Activated naive CD4-positive, alpha-beta T cell treated with anti-CD3 and anti-CD28 coated beads, Interleukin-2, amount 50 U/mL, for 16 hours (primary cell): ENCODE data around the gene TPO.
"Not testable (repeated sequence)": the region's sequence is repeated elsewhere in the genome, so short reads cannot be mapped to it uniquely, and the experiment has no call there.

Experiments
- DNase-seq: peaks from one replicate; pipeline ENCODE4 v3.0.0-alpha.2; 2020

The TPO gene

GRCh38 chr2:1405967-1406366 is 7.3 kb upstream of the TPO start:
- DNase-seq, result no peak

DNA sequence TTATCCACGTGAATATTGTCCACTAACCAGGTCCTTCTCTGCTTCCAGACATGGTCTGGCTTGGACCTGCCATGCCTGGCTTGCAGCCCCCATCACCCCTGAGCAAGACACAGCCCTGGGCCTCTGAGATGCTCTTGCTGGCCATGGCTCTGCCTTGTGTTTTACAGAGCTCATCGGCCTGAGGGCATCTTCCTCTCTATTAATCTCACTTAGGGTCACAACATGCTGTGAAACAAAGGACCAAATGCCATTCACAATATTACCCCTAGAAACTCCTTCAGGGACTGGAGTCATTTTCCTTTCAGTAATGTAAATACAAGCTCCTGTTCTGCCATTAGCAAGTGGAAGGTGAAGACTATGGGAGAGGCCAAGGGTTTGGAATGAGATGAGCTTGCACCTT is 6.8 kb upstream of the TPO start:
- DNase-seq, result no peak

DNA sequence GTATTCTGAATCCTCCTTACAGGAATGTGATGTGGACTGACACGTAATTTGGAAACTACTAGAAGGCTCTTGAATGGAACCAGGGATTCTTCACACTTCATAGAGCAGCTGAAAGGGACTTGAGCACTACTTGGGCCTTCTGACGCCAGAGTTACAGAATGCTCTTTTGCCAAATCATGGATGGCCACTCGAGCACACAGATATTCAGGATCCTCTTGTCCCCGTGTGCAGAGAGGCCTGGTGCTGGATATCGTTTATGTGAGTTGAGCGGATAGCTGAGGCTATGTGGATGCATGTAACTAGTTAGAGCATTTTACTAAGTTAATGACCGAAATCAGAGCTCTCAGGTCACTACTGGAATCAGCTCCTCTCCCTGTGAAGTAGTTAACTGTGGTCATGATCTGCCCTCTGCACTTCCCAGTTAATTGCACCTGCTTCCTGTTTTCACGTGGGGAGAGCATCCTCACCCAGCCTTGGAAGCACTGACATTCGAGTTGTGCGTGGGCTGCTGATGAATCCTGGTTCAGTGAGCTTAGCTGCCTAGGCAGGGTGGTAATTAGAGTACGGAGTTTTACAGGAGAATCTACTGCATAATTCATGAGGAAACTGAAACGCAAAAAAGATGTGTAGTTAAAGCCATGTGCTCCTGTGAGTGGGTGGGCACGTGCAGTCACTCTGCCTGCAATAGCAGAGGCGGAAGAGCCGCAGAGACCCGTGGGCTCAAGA is 5.2 kb upstream of the TPO start:
- no peak for DNase-seq

- no peak for DNase-seq
These were observed 858 bp downstream of the TPO start for GRCh38 chr2:1414121-1414520.

GRCh38 chr2:1414901-1415300 is 1.6 kb downstream of the TPO start:
- not testable (repeated sequence) for DNase-seq

DNA sequence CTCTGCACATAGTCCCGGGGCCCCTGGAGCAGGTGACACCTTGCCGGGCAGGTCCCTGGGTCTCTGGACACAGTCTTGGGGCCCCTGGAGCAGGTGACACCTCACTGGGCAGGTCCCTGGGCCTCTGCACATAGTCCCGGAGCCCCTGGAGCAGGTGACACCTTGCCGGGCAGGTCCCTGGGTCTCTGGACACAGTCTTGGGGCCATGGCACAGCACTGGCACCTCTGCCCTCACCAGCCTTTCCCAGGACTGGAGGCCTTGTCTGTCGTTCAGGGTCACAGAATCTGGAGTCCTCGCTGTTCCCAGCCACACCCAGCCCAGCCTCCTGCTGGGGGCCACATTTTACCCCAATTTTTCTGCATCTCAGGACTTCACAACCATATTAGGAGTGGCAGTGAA is 2.2 kb downstream of the TPO start:
- no peak for DNase-seq

GRCh38 chr2:1418566-1418965 is 5.3 kb downstream of the TPO start:
- no peak for DNase-seq

DNA sequence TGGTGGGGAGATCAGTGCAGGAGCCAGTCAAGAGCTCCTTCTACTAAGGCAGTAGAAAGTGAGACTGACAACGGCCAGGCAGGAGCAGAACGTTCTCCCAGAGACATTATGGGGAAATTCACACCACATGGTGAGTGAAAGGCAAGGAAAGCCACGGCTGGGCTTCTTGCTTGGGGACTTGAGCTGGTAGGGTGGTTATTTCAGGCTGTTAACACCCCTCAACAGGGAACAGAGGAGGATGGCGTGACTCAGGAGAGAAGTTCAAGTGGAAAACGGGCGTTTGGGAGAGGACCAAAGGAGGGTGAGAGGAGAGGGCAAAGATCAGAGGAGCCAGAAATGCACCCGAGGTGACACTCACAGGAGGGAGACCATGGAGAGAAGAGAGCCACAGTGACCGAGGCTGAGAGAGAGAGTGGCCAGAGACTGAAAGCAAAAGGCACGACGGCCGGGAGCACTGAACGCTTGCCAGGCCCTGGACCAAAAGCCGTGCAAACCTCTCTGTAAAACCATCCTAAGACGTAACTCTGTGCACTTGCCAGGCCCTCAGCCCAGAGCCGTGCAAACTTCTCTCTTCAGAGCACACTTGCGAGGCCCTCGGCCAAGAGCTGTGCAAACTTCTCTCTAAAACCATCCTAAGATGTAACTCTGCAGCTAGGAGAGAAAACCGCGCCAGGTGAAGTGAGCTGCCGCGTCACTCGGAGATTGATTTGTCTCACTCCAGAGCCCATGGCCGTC is 7.7 kb downstream of the TPO start:
- DNase-seq, result no peak

DNA sequence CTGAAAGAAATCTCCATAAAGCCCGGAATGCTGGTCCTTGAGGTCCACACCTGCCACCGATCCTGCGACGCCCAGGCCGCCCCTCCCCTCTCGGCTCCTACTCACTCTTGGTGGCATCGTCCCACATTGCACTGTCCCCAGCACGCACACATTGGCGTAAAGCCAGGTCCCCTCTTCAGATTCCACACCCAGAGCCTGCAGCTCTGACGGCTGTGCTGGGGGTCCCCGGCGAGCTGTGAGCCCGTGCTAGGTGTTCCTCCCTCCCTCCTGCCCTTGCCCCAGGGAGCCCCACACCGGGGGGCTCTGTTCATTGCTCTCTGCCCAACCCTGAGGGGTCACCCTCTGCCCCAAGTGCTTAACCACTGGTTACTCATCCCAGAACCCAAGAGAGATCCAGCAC is 8.5 kb downstream of the TPO start:
- no peak for DNase-seq

GRCh38 chr2:1422131-1422530 is 8.9 kb downstream of the TPO start:
- no peak for DNase-seq

DNA sequence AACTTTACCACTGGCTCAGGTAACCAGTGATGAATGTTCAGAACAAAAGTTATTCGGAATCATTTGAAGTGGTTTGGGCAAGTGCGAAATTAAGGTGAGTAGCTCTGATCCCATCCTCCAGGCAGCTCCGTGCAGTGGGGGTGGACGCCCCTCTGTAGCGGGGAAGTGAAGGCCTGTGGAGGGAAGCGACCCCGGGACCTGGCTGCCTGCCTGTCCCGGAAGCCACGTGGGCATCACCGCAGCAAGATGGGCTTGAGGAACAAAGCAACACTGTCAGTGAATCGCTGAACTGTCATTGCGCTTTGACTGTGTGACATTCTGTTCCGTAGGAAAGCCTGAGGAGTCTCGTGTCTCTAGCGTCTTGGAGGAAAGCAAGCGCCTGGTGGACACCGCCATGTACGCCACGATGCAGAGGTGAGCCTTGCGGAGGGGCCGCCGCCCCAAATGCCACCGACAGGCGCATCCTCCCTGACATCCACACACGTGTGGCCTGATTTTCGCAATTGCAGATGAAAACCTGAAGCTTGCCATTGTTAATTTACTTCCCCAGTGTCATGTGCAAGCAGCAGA is 9.5 kb downstream of the TPO start:
- no peak for DNase-seq

DNA sequence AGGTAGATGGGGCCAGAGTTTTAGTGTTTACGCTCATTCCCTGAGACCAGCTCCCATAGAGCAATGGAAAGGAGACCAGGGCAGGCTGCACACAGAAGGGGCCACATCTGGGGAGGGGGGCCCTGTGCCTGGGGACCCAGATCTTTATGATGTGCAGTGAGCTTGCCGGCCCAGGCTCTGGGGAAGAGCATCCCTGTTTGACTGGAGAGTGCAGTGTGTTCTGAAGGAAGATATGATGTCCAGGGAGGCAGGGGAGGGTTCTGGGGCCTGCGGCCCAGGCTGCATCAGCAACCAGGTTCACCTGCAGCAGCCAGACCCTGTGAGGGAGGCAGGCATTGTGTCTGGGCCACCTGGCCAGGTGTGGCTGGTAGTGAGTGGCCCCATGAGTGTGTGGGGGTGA is 13.8 kb downstream of the TPO start:
- no peak for DNase-seq

- DNase-seq, result no peak
These were observed 16.6 kb downstream of the TPO start for GRCh38 chr2:1429895-1430294.

- no peak for DNase-seq
These were observed 17.2 kb downstream of the TPO start for GRCh38 chr2:1430491-1430890.

GRCh38 chr2:1431886-1432400 is 18.7 kb downstream of the TPO start:
- no peak for DNase-seq

GRCh38 chr2:1432726-1433125 is 19.5 kb downstream of the TPO start:
- DNase-seq, result no peak

- DNase-seq, result no peak
These were observed 23.1 kb downstream of the TPO start for GRCh38 chr2:1436369-1436768.

DNA sequence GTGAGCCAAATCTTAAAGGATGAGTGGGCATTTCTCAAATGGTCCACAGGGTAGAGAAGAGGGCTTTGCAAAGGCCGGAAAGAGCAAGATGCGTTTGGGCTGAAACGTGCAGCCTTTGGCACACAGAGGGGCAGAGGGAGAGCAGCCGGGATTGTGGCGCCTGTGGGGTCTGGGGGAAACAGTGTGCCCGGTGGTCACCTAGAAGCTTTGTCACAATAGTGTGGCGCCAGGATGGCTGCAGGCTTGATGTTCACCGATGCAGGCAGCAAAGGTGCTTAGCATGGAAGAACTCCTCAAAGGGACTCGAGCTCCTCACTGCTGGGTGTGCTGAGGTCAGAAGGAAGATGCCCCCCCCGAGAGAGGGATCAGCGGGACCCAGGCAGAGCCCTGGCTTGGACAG is 23.8 kb downstream of the TPO start:
- DNase-seq, result no peak

DNA sequence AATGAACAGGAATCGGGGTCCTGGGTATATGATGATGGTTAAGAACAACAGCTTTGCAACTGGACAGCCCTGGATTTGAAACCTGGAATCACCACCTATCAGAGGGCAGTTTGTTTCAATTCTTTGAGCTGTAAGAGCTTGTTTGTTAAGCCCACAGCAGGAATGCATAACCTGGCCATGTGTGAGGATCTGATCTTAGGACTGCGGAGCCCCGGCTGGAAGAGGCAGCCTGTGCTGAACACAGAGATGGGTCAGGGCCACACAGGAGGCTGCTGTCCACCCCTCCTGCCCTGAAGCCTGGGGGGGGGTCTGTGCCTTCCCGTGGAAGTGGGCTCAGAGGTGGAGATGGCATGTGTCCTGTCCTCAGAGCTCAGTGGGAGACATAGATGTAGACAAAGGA is 24.3 kb downstream of the TPO start:
- DNase-seq, result no peak

DNA sequence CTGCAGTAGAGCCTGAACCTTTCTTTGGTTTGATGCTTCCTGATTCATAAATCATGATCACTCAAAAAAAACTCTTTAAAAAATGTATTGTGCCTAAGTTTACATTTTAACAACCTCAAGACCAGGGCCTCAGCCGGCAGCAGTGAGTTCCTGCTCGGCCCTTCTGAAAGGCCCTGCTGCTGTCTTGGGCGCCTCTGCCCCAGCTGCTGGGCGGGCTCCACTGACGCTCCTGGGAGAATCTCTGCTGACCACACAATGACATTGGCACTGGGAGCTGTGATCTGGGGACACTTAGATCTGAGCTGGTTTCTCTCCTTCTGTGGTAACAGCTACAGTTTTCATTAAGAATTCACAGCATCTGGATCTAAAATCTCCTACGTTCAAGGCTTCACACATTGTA is 25.7 kb downstream of the TPO start:
- no peak for DNase-seq

DNA sequence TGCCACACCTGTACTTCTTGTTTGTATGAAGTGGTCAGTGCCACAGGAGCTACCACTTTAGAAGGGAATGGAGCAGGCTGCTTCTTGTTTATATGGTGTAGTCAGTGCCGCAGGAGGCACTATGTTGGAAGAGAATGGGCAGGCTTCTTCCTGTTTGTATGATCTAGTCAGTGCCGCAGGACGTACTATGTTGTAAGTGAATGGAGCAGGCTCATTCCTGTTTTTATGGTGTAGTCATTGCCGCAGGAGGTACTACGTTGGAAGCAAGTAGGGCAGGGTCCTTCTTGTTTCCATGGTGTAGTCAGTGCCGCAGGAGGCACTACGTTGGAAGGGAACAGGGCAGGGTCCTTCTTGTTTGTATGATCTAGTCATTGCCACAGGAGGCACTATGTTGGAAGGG is 27.3 kb downstream of the TPO start:
- no peak for DNase-seq

- DNase-seq, result no peak
These were observed 33.0 kb downstream of the TPO start for GRCh38 chr2:1446301-1446700.

DNA sequence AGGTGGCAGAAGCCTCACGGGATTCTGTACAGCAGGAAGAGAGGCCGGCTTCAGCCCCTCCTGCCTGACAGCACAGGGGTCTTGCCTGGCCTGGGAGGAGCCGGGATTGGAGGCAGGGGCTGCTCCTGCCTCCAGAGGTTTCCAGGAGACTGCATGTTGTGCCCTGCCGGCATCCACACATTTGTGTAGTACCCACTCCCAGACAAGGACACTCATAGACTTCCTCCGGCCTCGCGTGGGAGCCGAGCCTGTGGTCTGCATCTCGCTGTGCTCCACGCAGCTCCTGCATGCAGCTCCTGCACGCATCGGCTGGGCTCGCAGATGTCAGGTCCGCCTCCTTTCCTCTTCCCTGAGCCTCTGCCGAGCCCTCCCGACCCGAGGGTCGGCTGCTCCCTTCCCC is 34.7 kb downstream of the TPO start:
- DNase-seq, result no peak

DNA sequence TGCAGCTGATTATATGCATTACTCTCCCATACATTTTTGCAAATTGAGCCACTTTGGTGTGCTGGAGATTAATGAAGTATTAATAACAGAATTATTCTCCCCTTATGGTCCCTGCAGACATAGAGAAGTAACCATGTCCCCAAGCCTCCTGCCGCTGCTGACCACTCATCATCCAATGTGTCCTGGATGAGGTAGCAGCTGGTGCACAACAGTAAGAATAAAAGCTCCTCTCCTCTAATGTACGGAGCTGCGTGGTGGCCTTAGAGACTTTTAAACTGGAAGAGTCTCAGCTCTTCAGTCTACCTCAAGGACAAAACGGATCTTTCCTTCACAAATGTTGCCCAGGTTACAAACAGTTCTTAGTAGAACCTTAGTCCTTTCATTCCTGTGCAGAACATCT is 37.7 kb downstream of the TPO start:
- DNase-seq, result no peak
